GM12874 (cell line): ENCODE results near the gene SULF2.

ENCODE experiments used
- CTCF ChIP-seq: IDR thresholded peaks from 2 replicates; pipeline ENCODE4 v1.5.1; 2011; ENCODE audit warnings: low read depth, mild to moderate bottlenecking, control low read depth, low read length, moderate library complexity; ENCODE audit not compliant: insufficient read depth

The SULF2 gene

GRCh38 chr20:47661714-47662113, 123.6 kb downstream of the SULF2 start:
- no peak for TF ChIP-seq CTCF

DNA sequence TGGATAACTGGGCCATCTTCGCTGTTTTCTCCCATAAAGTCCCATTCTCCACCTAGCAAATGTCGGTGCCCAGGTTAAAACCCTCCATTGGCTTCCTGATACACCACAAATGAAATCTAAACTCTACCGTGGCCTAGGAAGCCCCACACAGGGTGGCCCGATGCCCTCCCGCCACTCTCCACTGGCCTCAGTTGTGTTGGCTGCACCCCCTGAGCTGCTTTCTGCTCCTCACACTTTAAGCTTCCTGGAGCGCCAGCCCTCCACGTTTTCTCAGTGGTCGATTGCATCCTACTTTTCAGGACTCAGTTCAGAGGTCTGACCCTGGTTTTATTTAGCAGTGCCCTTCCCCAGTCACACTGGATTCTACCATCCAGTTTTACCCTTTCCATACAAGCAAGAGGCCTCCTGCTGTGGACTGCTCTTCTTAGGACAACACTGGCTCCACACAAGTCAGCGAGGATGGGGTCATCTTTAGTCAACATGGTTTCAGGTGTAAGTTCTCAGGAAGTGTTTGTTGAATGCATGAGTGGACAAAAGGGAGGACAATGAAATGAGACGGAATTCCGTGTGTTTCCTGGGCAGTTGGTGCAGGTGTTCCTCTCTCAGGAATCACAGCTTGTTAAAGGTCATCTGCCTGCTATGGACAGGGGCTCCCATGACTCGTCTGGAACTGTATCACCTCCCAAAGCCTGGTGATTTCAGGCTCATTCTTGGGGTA, 124.1 kb downstream of the SULF2 start:
- TF ChIP-seq CTCF = no peak

DNA sequence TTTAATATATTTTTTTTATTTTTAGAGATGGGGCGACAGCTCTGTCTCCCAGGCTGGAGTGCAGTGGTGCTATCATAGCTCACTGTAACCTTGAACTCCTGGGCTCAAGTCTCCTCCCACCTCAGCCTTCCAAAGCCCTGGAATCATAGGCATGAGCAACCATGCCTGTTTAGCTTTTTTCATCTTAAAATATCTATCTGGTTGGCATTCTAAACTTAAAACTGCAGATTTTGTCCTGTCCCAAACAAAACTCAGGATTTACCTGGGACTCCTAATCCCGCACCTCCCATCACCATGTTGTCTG, 124.7 kb downstream of the SULF2 start:
- no peak for TF ChIP-seq CTCF

DNA sequence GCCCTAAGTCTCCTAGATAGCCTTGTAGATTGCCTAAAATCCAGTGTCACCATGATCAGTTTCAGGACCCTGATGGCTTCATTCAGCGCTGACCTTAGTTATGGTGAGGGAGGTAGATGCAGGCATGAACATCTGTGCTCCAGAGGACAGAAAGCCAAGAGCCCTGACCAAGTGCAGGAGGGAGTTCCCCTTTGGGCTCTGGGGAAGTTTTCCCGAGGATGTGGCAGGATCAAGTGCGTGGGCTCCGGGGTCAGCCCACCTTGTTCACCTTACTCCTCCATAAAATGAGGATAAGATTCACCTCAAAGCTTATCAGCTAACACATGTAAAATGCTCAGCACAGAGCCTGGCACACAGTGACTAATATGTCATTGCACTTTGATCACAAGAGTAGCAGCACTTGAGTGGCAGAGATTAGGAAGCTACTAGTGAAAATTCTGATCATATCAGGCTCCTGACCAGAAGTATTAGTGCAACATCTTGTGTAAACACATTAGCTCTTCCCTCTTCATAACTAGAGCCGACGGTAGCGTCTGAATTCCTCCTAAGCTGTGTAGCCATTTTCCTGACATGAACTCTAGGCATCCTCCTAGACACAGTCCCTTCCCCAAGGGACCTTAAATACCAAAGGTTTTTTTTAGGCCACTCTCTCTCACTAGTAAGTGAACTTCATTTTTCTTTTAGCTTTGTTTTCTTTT, 125.2 kb downstream of the SULF2 start:
- no peak for TF ChIP-seq CTCF

GRCh38 chr20:47656318-47656717, 129.0 kb downstream of the SULF2 start:
- no peak for TF ChIP-seq CTCF

DNA sequence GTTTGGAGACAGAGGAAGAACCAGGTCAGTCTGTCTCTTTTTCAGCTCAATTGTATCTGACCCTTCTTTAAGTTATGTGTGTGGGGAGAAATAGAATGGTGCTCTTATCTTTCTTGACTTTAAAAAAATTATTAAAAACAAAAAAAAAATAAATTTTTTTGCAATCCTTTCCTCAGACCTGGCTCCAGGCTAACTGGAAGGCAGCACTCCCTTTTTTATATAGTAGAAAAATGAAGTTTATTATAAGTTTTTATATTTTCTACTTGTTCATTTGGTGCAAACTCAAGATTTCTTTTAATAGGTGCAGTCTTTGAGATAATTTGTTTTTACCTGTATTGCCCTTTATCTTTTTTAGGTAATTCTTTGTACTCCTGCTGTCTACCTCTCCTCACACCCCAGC, 129.6 kb downstream of the SULF2 start:
- TF ChIP-seq CTCF = no peak

DNA sequence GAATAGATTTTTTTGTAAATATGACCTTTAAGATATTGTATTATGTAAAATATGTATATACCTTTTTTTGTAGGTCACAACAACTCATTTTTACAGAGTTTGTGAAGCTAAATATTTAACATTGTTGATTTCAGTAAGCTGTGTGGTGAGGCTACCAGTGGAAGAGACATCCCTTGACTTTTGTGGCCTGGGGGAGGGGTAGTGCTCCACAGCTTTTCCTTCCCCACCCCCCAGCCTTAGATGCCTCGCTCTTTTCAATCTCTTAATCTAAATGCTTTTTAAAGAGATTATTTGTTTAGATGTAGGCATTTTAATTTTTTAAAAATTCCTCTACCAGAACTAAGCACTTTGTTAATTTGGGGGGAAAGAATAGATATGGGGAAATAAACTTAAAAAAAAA, 130.9 kb downstream of the SULF2 start:
- no peak for TF ChIP-seq CTCF

- TF ChIP-seq CTCF = no peak
Measured at GRCh38 chr20:47653869-47654268, 131.4 kb downstream of the SULF2 start.
